Fibroblast of the aortic adventitia (primary cell): Measurements from ENCODE around the gene ZBTB47. TPM values are rescaled to one million over a fixed set of nuclear protein-coding genes. Genes with fewer than 3 reads are reported as not detected.

Experiments used
- DNase-seq: peaks from one replicate; pipeline ENCODE4 v3.0.0-alpha.2; 2010; ENCODE audit warnings: low read depth
- H3K4me3 ChIP-seq: 2 replicates; pipeline ENCODE4 v1.5.1; 2011; ENCODE audit warnings: low read depth, mild to moderate bottlenecking, control low read depth, low read length, moderate library complexity
- total RNA-seq: library from RNA; depleted of rRNA; stranded (reverse); fragments of >200 nt; gene quantifications from 2 replicates; pipeline ENCODE4 v1.2.3, GENCODE V29; 2012; ENCODE audit warnings: low replicate concordance
- TF ChIP-seq, protein P1 (sequence below): IDR thresholded peaks from 2 replicates; pipeline ENCODE4 v1.5.1; 2011; ENCODE audit warnings: mild to moderate bottlenecking, low read length, control low read depth, inconsistent platforms; ENCODE audit not compliant: insufficient read depth

The ZBTB47 gene
- total RNA-seq, 1 donor, result 41.8 TPM

DNA sequence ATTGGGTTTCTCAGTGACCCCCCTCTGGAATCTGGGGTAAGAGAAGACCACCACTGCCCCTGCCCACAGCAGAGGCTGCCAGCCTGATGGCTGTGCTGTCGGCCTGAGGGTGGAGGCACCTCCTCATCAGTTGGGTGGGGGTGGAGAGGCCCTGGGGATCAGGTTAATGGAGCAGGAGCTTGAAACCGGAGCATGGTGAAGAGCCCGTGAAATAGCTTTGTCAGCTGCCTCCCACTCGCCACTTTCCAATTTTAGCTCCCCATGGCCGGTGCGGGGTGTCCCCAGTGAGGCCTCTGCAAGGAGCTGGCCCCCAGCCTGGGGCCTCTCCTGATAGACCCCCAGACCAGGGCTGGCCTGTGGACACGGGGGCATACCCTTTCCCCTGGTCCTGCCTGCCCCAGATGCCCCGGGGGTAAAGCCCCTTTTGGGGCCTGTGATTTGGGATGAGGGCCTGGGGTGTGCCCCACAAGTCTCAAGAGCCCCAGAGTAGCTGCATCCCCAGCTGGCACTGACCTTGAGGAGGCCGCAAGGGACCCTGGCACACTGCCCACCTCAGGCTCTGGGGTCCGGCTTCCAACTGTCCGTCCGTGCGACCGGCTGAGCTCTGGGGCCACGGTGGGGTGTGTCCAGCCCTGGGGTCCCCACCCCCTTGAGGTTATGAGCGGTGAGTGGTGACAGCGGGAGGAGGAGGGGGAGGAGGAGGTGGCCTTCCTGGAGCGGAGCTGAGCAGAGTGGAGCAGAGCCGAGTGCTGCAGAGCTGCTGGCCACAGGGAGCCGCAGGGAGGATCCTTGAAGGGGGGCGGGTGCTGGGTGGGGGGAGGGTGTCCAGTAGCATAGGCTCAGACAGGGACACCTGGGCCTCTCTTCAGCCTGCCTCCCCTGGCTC, 48.8 kb downstream of the ZBTB47 start, which contains the start of gene HHATL:
TSS of gene HHATL (minus strand) at position 733 of the 886 bp plus-strand sequence. CDS start 1,972 bp downstream, outside the sequence.
- no peak within 1 kb of the TSS for H3K4me3 ChIP-seq
- DNase-seq, result no peak
- TF ChIP-seq, protein P1, sequence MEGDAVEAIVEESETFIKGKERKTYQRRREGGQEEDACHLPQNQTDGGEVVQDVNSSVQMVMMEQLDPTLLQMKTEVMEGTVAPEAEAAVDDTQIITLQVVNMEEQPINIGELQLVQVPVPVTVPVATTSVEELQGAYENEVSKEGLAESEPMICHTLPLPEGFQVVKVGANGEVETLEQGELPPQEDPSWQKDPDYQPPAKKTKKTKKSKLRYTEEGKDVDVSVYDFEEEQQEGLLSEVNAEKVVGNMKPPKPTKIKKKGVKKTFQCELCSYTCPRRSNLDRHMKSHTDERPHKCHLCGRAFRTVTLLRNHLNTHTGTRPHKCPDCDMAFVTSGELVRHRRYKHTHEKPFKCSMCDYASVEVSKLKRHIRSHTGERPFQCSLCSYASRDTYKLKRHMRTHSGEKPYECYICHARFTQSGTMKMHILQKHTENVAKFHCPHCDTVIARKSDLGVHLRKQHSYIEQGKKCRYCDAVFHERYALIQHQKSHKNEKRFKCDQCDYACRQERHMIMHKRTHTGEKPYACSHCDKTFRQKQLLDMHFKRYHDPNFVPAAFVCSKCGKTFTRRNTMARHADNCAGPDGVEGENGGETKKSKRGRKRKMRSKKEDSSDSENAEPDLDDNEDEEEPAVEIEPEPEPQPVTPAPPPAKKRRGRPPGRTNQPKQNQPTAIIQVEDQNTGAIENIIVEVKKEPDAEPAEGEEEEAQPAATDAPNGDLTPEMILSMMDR, result no peak

DNA sequence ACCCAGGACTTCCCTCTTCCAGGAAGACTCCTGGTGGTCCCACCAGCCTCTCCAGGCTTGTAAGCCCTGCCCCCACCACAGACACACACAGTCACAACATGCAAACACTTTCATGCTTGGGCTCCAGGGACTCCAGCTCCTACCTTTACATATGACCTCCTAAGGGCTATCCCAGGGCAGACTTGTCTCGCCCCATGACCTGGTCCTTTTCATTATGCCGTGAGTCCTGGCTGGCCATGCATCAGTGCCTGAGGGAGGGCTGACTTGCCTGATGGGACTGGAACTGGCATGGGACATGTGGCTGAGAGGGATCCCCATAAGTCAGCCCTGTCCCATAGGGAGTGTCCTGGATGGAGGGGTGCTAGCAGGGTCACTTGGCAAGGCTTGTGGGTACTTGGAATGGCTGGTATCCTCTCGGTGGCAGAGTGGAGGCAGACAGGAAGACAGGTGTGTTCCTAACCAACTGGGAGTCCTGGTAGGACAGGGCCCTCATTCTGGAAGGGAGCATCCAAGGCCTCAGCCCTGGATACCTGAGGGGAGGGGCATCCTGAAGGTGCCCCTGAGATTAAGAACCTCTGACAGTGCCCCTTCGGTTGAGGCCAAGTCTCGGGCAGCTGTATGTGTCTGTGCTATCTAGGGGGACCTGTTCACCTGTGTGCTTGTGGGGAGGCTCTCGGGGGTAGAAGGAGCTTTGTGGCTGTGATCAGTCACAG, 49.6 kb downstream of the ZBTB47 start:
- H3K4me3 ChIP-seq, result no peak overlapping the region
- no peak for DNase-seq
- TF ChIP-seq, protein P1, result no peak

DNA sequence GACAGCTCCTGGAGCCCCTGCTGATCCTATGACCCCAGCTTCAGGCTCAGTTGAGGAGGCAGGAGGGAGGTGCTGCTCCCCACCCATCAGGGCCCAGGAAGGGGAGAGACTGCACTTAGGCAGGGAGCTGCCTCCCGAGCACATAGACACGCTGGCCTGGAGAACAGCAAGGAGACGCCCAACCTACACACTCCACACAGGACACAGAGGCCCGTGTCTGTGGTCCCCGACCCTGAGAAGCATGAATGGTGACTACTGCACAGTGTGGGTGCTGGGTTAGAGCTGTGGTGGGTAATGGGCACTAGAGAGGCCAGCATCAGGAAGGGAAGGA, 50.2 kb downstream of the ZBTB47 start:
- no peak overlapping the region for H3K4me3 ChIP-seq
- TF ChIP-seq, protein P1, result no peak
- no peak for DNase-seq

DNA sequence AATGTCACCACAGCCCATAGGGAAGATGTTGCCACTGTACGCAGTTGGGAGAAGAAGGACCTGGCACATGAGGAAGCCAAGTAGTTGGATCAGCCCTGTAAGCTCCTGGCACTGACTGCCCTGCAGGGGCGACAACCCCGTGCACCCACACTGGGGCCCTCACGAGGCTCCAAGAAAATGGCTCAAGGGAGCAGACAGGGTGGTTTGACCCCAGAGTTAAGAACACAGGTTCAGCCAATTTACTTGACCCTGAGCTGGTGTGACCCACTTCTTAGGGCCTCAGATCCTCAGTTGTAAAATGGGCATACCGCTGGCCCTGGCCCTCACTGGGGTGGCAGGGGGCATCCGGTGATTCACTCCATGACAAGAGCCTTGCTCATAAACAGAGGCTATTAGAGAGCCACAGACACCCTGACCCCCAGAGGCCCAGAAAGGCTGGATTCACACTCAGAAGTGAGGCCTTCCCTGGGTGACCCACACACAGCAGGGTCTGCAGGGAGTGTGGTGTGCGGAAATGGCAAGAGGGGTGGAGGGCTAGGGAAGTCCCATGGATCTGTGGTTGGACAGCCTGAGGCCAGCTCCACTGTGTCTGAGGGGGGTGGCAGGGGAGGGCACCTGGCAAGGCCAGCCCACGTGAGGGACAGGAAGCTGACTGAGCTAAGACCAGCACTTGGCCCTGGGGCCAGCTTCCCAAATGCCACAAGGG, 50.8 kb downstream of the ZBTB47 start:
- TF ChIP-seq, protein P1, result no peak
- H3K4me3 ChIP-seq, result no peak overlapping the region
- no peak for DNase-seq

DNA sequence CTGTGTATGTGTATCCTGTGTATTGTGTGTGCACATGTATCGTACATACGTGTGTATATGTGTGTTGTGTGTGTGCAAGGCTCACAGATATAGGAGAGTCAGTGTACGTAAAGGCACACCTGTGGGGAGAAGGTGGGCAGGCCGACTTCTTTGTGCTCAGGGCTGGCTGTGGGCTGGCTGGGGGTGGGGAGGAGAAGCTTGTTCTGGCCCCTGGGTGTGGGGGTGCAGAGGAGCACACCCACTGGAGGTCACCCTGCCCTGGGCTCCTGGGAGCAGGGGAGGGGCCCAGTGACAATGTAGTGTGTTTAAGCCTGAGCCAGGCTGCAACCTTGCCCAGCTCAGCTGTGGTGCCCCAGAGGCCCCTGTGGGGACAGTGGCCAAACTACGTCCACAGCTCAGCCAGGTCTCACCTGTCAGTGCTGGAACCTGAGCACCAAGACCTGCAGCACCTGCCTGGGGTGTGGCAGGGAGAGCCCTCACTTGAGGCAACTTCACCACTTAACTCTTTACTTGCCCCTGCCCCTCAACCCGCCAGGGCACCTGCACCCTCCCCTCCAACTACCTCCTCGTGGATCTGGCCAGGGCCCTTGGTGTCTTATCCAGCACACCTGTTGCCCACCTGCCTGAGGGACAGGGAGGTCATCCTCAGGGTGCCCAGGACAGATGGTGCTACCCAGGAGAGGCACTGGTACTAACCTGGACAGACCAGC, 51.7 kb downstream of the ZBTB47 start:
- TF ChIP-seq, protein P1, result no peak
- H3K4me3 ChIP-seq, result no peak overlapping the region
- no peak for DNase-seq

DNA sequence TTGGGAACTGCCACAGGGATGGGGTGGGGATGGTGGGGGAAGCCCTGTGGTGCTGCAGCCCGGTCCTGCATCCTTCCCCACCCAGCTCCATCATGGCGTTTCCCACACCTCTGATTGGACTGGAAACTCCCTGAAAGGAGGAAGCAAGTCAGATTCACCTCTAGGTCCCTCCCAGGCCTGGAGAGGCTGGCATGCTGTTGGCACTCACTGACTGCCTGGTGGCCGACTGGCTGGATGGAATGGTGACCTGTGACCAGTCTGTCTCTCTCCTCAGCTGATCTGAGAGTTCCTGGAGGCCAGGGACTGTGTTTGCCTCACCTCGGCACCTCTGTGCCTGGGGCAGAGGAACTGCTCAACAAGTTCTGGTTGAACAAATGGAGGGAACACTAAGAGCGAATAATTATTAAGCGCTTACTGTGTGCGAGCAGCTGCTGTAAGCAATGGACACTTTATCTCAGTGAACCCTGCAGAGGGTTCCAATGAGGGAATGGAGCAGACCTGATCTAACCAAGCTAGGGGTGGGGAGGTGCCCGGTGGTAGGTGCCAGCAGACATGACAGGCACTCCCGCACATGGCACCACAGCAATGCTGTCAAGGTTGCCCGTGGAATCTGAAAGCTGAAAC, 52.6 kb downstream of the ZBTB47 start:
- no peak for DNase-seq
- no peak overlapping the region for H3K4me3 ChIP-seq
- TF ChIP-seq, protein P1, result no peak
